ENCODE results near the gene SMAD5. TPM values are rescaled to one million over a fixed set of nuclear protein-coding genes. Genes with fewer than 3 reads are reported as not detected.

Gene SMAD5
- 36.5 and 37.1 TPM in 2 replicates for polyA plus RNA-seq (2014; cell fraction: cytosol; rRNA removed)
- 13.5 and 14.9 TPM in 2 replicates for polyA plus RNA-seq (2014; cell fraction: nucleus; rRNA removed)

DNA sequence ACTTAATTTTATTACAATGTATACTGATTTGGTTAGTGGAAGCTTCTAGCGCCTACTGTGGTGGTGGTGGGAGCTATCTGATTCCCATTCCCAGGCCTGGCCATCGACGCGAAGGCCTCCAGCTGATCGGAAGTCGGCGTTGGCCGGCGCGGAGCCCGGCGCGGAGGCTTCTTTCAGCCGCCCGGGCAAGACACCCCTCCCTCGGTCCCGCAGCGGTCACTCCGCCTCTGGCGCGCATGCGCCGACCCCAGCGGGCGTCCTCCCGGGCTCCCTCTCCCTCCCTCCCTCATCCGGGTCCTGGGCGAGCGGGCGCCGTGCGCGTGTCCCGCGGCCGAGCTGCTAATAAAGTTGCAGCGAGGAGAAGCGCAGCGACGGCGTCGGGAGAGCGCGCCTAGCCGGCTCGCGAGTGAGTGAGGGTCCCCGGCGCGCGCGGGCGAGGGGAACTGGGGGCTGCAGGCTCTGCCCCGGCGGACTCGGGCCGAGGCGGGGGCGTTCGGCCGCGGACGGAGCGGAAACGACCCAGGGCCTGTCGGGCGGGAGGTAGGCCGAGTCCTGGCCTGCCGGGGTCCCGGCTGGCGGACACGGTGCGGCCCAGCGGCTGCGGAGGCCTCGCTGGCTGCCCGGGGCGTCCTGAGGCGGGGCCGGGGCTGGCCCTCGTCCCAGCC is at the start of gene SMAD5:
TSS of gene SMAD5 (plus strand) at position 289 of the 665 bp plus-strand sequence. CDS start 20,916 bp downstream, outside the sequence.
- DNase-seq (ENCODE audit: low spot score), result peak; percentile 95

DNA sequence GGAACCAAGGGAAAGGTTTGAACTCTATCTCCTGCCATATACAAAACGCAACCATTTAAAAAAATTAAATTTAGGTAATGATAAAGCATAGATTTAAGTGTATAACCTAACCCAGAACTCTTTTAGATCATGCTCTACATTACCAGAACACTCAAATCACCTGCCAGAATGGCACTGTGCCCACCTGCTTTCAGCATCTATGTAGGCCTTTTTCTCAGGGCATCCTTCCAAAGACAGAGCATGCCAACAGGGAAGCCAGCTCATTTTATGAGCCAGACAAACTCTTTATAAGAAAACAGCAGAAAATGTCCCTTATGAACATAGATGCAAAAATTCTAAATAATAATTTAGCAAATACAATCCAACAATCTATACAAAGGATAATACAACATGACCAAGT is 47.9 kb upstream of the SMAD5 start:
- DNase-seq (ENCODE audit: low spot score), result no peak

DNA sequence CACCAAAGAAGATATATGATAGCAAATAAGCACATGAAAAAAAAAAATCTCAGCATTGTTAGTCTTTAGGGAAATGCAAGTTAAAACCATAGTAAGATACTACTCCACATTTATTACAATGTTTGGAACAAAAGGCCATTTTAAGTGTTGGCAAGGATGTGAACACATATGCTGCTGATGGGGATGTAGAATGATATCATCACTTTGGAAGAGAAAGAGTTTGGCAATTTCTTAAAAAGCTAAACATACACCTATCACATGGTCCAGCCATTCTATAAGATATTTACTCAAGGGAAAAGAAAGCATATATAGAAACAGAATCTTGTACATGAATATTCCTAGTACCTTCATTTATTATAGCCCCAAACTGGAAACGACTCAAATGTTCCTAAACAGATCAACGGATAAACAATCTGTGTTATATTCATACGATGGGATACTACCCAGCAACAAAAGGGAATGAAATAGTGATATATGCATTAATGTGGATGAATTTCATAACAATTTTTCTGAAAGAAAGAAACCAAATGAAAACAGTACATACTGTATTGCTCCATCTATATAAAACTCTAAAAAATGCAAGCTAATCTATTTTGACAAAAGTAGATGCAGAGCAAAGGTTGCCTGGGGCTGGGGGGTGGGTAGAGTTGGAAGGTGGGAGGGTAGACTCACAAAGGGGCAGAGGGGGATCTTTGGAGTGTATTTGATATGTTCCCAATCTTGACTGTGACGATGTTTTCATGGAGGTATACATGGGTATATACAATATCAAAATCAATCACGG is 45.7 kb upstream of the SMAD5 start:
- no peak for DNase-seq (ENCODE audit: low spot score)

DNA sequence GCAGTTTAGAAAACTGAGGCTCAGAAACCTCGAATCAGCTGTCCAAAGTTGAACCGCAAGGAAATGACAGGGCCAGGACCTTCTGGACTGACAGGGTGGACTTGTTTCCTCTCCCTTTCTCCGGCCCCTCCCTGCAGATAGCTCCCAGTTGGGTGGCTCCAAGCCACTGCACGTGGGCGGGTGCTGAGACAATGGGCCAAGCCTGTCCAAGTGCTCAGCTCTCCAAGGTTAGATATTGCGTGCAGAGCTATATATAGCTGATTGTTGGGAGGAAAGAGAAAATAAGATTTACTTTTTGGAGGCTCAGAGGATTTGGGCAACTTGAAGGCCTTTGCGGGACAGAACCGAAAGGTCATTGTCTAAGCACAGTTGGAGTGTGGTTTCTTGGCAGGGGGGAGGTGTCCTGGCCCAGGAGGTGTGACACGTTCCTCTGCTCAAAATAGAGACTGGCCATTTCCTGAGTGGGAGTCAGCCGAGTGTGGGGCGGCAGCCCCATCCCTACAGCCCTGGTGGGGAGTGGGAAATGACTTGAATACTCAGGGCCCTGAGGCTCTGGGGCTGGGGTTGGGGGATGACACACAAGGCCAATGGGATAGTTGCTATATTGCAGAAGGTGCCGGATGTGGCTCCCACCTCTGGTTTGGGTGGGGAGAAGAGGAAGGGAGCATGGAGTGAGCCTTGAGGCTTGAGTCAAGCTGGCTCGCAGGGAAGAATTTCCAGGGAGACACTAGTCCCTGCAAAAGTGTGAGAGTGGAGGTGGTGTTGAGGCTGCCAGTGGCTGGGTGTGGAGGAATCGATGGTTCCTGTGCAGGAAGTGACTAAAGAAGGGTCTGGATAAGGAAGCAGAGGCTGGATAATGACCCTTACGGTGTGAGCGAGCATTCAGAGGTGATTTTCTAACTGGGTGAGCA is 44.4 kb upstream of the SMAD5 start:
- DNase-seq (ENCODE audit: low spot score), result no peak

DNA sequence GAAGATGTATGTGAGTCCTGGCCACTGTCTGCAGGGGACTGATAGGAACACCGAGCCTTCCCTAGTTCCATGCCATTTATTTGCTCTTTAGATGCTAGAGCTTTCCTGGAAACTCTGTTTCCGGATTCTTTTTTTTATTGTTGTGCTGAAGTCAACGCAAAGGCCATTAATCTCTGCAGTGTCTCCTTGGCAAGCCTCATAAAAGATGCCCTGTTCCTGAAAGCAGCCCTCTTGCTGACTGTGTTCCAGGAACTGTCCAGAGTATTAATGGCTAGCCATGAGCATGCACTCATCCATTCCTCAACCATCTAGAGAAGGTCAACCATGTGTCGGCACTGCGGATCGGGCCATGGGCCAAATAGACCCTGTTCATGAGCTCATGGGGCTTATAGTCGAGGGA is 42.9 kb upstream of the SMAD5 start:
- DNase-seq (ENCODE audit: low spot score), result no peak

DNA sequence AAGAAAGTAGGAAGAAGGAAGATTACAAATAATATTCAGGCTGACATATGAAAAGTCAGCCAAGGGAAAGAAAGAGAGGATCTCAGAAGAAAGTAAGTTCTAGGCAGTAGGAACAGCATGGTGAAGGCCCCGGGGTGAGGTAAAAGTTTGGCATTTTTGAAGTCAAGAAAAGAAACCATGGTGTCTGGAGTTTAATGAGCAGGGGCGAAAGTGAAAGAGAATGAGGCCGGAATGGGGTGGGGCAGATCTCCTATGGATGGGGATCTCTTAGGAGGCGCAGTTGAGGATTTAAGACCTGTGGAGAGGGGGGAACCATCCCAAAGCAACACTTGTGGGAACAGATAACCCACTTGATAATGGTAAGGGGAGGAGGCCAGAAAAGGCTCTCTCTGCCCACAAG is 42.3 kb upstream of the SMAD5 start:
- DNase-seq (ENCODE audit: low spot score), result no peak

DNA sequence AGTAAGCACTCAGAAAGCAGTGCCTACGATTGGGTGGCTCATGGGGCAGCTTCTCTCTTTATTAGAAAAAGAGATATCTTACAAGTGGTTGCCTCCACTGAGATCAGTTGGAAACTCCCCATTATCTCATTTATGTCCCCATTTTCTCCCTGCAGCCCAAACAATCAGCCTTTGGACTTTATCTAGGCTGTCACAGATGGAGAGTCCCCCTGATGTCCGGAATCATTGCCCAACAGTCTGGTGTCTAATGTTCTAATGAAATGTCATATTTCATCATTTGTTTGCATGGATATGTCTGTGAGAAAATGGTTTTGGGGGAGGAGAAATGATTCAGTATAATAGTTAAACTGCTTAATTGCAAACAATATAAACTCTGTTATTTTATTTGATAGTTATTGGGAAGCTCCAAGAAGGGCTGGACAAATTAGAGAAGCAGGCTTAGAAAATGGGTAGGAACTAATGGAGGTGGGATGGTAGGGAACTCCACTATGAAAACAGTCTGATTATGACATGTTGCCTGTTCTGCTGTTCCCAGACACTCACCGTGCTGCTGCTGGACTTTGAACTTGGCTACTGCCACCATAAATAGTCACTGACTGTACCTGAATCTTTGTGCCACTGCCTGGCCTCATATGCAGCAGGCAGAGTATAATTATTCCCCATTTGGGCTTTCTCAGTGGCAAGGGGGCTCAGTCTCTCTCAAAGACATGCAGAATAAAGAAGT is 38.3 kb upstream of the SMAD5 start:
- no peak for DNase-seq (ENCODE audit: low spot score)

DNA sequence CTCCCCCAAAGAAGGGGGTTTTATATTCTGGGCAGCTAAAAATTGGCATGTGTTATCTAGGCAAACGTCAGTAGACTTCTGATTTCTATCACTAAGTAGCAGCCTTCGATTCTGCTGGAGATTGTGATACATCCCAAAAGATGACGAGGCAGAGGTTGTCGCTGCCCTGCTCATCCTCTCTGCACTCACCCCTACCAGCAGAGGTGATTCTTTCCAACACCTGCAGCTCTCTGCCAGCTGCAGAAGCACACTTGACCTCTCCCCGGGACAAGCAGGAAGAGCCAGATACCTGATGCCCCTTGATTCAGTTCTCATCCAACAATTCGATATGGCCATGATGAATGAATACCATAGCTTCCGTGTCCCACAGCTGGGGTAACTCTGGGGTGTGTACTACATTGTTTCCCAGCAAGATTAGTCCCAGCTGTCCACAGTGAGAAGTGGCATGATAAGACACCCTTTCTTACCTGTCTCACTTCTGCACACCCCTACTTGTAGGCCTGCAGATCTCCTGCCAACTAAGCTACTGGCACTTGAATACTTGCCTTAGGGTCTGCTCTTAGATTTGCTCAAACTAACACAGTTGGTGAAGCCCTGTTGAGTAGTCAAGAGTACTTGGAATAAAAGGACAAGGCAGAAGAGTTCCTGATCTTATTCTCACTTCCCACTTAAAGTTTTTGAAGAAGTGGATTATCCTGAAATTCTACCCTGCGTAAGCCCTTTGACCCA is 37.6 kb upstream of the SMAD5 start:
- no peak for DNase-seq (ENCODE audit: low spot score)

DNA sequence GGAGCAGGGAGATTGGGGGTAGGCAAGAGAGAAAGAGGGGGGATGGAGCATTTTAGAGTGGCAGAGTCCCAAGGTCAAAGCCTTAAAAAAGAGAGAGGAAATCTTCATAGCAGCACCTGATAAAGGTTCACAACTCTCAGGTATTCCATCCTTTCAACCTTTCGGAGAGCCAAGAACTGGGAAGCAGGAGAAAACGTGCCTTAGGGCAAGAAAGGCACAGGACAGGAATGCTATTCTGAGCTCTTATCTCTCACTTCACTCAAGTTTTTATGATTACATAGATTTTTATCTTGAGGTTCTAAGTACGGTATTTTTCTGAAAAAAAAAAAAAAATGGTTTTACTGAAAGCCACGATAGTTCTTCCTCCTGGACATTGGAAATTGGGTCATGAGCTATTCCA is 34.5 kb upstream of the SMAD5 start:
- DNase-seq (ENCODE audit: low spot score), result no peak

DNA sequence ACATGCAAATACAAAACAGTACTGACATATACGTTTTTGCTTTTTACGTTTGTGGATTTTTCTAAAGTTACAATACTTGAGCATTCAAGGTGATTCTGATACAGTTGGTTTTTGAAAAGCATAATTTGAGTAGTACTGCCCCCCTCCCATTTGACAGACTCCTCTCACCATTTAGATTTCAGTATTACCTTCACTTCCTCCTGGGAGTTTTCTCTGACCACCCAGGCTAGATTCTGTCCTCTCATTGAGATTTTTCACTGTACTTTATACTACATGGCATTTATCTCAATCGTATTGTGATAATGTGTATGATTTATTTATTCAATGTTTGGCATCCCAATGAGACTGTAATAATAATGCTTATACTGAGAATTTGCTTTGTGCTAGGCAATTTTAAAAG is 32.8 kb upstream of the SMAD5 start:
- DNase-seq (ENCODE audit: low spot score), result no peak

DNA sequence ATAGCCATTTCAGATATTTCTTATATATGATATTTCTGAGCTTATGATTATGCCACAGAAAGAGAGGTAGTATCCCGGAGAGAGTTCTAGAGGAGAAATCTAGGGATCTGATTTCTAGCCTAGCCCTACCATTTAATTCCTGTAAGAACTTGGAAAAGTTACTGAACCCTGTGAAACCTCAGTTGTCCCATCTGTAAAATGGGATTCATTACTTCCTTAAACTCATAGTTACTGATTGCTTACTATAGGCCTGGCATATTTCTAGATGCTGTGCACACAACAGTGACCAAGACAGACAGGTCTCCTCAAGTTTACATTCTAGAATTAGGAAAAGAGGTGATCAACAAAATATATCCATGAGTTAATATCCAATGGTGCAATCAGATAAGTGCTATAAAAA is 30.8 kb upstream of the SMAD5 start:
- no peak for DNase-seq (ENCODE audit: low spot score)

DNA sequence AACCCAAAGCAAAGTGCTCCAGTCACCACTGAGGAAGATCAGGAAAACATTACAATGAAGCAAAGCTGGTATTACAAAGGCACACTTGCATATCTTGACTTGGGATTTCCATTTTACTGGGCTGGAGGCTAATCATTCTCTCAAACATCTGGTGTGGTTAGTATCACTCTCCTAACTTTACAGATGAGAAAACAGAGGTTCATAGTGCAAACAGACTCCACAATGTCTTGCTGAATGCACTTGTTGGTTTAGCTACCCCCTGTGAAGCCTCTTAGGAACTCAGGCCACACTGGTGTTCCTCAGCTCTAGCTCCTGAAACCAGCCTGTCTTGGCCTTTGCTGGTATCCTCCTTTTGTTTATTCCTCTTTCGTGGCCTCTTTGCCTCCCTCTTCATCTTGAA is 29.5 kb upstream of the SMAD5 start:
- DNase-seq (ENCODE audit: low spot score), result no peak

DNA sequence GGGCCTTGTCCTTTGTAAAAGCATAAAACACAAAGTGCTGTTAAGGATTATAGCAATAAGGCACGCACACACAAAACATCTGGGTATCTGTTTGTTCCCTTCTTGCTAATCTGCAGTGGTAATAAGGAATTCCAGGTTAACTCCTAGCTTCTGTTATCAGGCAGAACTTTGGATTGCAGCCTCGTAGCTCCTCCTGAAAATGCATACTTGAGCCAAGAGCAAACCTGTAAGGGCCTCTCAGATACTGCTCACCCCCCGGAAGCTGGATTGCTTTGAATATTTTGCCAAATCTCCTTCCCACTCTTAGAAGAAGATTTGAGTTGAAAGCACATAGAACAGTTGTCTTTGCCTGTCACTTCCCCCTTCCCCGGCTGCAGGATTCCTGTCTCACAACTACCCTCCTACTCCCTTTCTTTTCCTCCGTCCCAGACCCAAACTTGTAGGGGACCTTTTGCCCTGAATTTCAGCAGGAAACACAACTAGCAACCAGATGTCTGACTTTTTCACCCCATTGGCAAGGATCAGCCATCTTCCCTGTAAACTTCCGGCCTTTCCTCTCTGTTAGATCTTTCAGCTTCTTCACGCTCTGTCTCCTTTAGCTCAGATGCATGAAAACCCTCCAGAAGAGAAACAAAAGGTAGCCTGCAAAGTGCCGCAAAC is 28.2 kb upstream of the SMAD5 start:
- DNase-seq (ENCODE audit: low spot score), result no peak

DNA sequence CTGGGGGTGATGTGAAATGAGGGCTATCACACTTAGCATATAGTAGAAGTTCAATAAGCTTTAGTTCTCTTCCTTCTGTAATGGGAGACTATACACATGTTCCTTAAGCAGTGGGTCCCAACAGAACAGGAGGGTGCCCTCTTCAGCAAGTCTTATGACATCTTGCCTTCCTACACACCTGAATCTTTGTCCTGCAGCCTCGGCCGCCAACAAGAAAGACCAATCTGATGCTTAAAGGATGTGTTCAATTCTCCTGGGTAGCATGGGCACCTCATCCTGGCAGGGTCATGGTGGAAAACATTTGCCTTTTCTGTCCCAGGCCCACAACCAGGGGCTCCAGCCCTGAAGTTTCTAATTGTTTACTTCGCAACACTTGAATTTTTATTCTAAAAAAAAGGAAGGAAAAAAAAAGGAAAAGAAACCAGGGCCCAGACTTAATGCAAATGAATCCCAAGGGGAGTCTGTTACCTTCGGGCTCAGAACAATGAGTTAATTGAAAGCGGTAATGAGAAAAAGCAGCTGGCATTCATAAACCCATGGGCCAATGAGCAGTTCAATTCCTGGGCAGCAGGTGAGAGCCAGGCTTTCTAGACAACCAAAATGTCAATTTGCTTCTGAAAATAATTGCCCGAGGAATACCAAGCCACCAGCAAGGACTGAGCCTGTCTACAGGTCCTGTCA is 26.2 kb upstream of the SMAD5 start:
- no peak for DNase-seq (ENCODE audit: low spot score)

DNA sequence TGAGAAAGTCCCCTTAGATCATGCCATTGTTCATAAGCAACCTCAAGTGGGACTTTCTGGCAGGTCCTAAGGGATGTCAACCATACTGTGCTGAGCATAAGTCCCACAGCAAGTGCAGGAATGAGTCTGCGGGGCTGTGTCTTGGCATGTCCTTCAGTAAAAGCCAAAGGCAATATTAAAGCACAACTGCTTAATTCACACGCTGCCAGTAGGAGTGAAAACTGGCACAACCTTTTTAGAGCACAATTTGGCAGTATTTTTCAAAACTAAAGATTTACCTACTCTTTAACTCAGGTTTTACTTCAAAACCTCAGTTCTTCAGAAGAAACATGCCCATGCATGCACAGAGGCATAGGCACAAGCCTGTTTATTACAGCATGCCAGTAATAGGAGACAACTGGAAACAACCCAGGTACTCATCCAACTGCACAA is 24.4 kb upstream of the SMAD5 start:
- no peak for DNase-seq (ENCODE audit: low spot score)

DNA sequence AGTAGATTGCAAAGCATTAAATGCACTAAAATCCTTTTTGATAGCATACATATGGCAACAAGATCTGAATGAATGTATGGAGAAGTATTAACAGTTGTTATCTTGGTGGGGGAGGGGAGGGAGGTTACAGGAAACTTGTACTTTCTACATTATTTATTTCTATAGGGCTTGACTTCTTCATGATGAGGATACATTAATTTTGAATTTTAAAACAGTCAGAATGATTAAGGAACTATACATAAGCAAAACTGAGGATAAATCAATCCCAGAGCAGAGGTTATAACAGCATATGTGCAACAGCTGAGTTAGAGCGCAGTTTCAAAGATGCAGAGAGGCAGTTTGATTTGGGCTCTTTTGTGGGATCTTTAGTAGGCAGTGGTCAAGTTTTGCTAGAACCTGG is 23.9 kb upstream of the SMAD5 start:
- no peak for DNase-seq (ENCODE audit: low spot score)

DNA sequence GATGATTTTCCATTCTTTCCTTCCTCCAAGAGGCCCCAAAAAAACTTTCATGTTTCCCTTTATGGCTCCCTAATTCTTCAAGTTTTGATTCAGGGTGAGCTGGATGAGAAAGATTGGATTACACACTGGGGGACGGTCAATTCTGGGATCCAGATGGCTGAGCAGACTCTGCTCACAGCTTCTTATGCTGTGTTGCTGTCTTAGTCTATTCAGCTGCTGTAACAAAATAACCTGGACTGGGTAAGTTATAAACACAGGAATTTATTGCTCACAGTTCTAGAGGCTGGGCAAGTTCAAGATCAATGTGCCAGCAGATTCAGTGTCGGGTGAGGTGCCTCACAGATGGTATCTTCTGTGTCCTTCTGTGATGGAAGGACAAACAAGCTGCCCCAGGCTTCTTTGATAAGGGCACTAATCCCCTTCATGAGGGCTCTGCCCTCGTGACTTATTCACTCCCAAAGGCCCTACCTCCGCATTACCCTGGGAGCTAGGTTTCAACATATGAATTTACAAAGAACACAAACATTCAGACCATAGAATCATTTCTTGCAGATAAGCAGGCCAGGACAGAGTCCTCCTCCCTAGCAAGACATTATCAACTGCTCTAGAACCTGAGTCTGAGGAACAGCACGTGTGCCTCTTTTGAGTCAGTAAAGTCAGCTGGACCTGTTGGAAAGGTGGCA is 23.1 kb upstream of the SMAD5 start:
- no peak for DNase-seq (ENCODE audit: low spot score)

DNA sequence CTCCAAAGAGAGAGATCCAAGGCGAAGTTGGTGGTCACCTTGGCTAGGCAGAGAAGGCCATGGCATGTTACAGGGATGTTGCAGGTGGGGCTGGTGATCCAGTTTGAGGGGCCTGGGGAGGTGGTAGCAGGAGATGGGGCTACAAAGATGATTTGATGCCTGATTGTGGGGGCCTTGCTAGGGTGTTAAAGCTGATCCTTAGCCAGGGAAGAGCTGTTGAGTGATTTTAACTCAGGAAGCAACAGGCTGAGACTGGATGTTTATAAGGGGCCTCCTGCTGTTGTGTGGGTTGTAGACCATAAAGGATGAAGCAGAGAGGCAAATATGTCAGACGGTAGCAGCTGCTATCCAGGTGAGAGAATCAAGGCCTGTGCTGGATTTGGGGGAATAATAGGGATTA is 19.0 kb upstream of the SMAD5 start:
- DNase-seq (ENCODE audit: low spot score), result no peak

All from SK-N-DZ (cell line).